IMR-90 (cell line): ENCODE measurements around the gene MPZL3. TPM values are rescaled to one million over a fixed set of nuclear protein-coding genes. Genes with fewer than 3 reads are reported as not detected.

ENCODE experiments used
- ATAC-seq: fragments of 200-7000 bp; cut with Tn5 transposase; 2 replicates; pipeline ENCODE4 v1.9.1; 2020; ENCODE audit warnings: low read depth, mild to moderate bottlenecking, moderate library complexity
- BruUV-seq: library from RNA; stranded (reverse); fragments of 400-500 nt; replicated peaks from 2 replicates; lab custom pipeline; 2021; lab: Mats Ljungman, UMichigan
- CTCF ChIA-PET: fragments of 300-600 bp; formaldehyde crosslinking; extraction: SDS; loops from one replicate; lab custom pipeline; 2021; ENCODE audit warnings: antibody characterized with exemption; lab: Yijun Ruan, JAX
- POLR2A ChIA-PET: fragments of 300-600 bp; sonication (Branson Sonifier 250); formaldehyde crosslinking; loops from one replicate; lab custom pipeline; 2022; ENCODE audit warnings: antibody characterized with exemption; ENCODE audit not compliant: unreplicated experiment; lab: Charles Lee
- DNase-seq: peaks from one replicate; pipeline ENCODE4 v3.0.0; 2013
- H2AFZ ChIP-seq: replicated peaks from 2 replicates; pipeline ENCODE3; 2013; ENCODE audit warnings: low read length, mild to moderate bottlenecking; ENCODE audit not compliant: poor library complexity
- H2AK5ac ChIP-seq: 2 replicates; pipeline ENCODE4 v1.6.1; 2013; ENCODE audit warnings: low read depth, low read length, inconsistent platforms
- H2AK9ac ChIP-seq: replicated peaks from 2 replicates; pipeline ENCODE3; 2013; ENCODE audit warnings: mild to moderate bottlenecking, low read depth, low read length, moderate library complexity; ENCODE audit not compliant: poor library complexity
- H2BK120ac ChIP-seq: 2 replicates; pipeline ENCODE4 v1.6.1; 2013; ENCODE audit warnings: low read depth, low read length, inconsistent platforms
- H2BK15ac ChIP-seq: 3 replicates; pipeline ENCODE4 v1.6.1; 2013; ENCODE audit warnings: low read depth, low read length, inconsistent platforms
- H2BK20ac ChIP-seq: 2 replicates; pipeline ENCODE4 v1.6.1; 2013; ENCODE audit warnings: low read depth, mild to moderate bottlenecking, inconsistent platforms, low read length, moderate library complexity
- H2BK5ac ChIP-seq: 2 replicates; pipeline ENCODE4 v1.6.1; 2013; ENCODE audit warnings: mild to moderate bottlenecking, low read depth, low read length, inconsistent platforms; ENCODE audit not compliant: poor library complexity, severe bottlenecking
- H3K14ac ChIP-seq: replicated peaks from 2 replicates; pipeline ENCODE4 v1.6.1; 2013; ENCODE audit warnings: low read depth, low read length, inconsistent platforms
- H3K18ac ChIP-seq: 2 replicates; pipeline ENCODE4 v1.6.1; 2013; ENCODE audit warnings: low read depth, low read length, control low read depth
- H3K23ac ChIP-seq: 2 replicates; pipeline ENCODE4 v1.6.1; 2013; ENCODE audit warnings: low read depth, low read length, inconsistent platforms
- H3K27ac ChIP-seq: 2 replicates; pipeline ENCODE4 v1.5.1; 2013; ENCODE audit warnings: mild to moderate bottlenecking, control low read depth, low read length; ENCODE audit not compliant: insufficient read depth
- H3K27me3 ChIP-seq: 2 replicates; pipeline ENCODE4 v1.6.1; 2013; ENCODE audit warnings: low read length; ENCODE audit not compliant: control insufficient read depth, insufficient read depth
- H3K36me3 ChIP-seq: 2 replicates; pipeline ENCODE4 v1.6.1; 2013; ENCODE audit warnings: low read length, mixed read lengths; ENCODE audit not compliant: control insufficient read depth, insufficient read depth
- H3K4ac ChIP-seq: 2 replicates; pipeline ENCODE4 v1.6.1; 2013; ENCODE audit warnings: low read depth, low read length, inconsistent platforms
- H3K4me1 ChIP-seq: 2 replicates; pipeline ENCODE4 v1.6.1; 2013; ENCODE audit warnings: low read length, mixed read lengths; ENCODE audit not compliant: control insufficient read depth, insufficient read depth
- H3K4me2 ChIP-seq: 2 replicates; pipeline ENCODE4 v1.6.1; 2013; ENCODE audit warnings: low read depth, mild to moderate bottlenecking, control low read depth, low read length, moderate library complexity
- H3K4me3 ChIP-seq: 2 replicates; pipeline ENCODE4 v1.5.1; 2013; ENCODE audit warnings: low read depth, mild to moderate bottlenecking, control low read depth, low read length, moderate library complexity; ENCODE audit not compliant: insufficient read depth
- H3K56ac ChIP-seq: 2 replicates; pipeline ENCODE4 v1.6.1; 2013; ENCODE audit warnings: low read length, inconsistent platforms; ENCODE audit not compliant: insufficient read depth; ENCODE audit errors: extremely low read depth
- H3K79me1 ChIP-seq, 2 experiments: 2 replicates each; pipeline ENCODE4 v1.6.1; 2013; ENCODE audit warnings: low read length in 2 of 2, inconsistent platforms in 1 of 2, low read depth in 1 of 2
- H3K9ac ChIP-seq: 2 replicates; pipeline ENCODE4 v1.6.1; 2013; ENCODE audit warnings: low read depth, low read length, control low read depth
- H3K9me1 ChIP-seq: 2 replicates; pipeline ENCODE4 v1.6.1; 2013; ENCODE audit warnings: low read length, inconsistent platforms; ENCODE audit not compliant: insufficient read depth
- H3K9me3 ChIP-seq: 2 replicates; pipeline ENCODE4 v1.6.1; 2013; ENCODE audit warnings: low read length; ENCODE audit not compliant: control insufficient read depth, insufficient read depth
- H4K20me1 ChIP-seq: 2 replicates; pipeline ENCODE4 v1.6.1; 2013; ENCODE audit warnings: low read length, inconsistent platforms; ENCODE audit not compliant: insufficient read depth
- H4K5ac ChIP-seq: 2 replicates; pipeline ENCODE4 v1.6.1; 2013; ENCODE audit warnings: mild to moderate bottlenecking, low read depth, low read length, control low read depth
- H4K8ac ChIP-seq, 2 experiments: 2 replicates each; pipeline ENCODE4 v1.6.1; 2013; ENCODE audit warnings: low read depth in 2 of 2, low read length in 2 of 2, control low read depth in 1 of 2, inconsistent platforms in 1 of 2
- H4K91ac ChIP-seq: 2 replicates; pipeline ENCODE4 v1.6.1; 2013; ENCODE audit warnings: low read depth, low read length, inconsistent platforms; ENCODE audit not compliant: insufficient read depth
- BHLHE40 ChIP-seq: fragments of 150-350 bp; IDR thresholded peaks from 2 replicates; pipeline ENCODE4 v1.6.1; 2016; ENCODE audit warnings: mild to moderate bottlenecking, low read depth, low read length
- CEBPB ChIP-seq: IDR thresholded peaks from 2 replicates; pipeline ENCODE4 v1.6.1; 2012; ENCODE audit warnings: low read depth, low read length, improper control_type of control experiment
- CHD1 ChIP-seq: IDR thresholded peaks from 2 replicates; pipeline ENCODE4 v1.6.1; 2012; ENCODE audit warnings: low read depth, low read length, improper control_type of control experiment
- CTCF ChIP-seq: conservative IDR thresholded peaks from 2 replicates; pipeline ENCODE4 v1.5.1; 2012; ENCODE audit warnings: mild to moderate bottlenecking, low read depth, low read length, improper control_type of control experiment
- FOS ChIP-seq: fragments of 150-350 bp; IDR thresholded peaks from 2 replicates; pipeline ENCODE4 v1.6.1; 2016; ENCODE audit warnings: low read depth, low read length
- MAFK ChIP-seq: IDR thresholded peaks from 2 replicates; pipeline ENCODE4 v1.6.1; 2012; ENCODE audit warnings: low read depth, low read length, improper control_type of control experiment
- MAZ ChIP-seq: IDR thresholded peaks from 2 replicates; pipeline ENCODE4 v1.6.1; 2012; ENCODE audit warnings: low read depth, mild to moderate bottlenecking, low read length, improper control_type of control experiment, moderate library complexity, borderline replicate concordance
- NFE2L2 ChIP-seq: fragments of 150-350 bp; IDR thresholded peaks from 2 replicates; pipeline ENCODE4 v1.6.1; 2016; ENCODE audit warnings: low read depth, mild to moderate bottlenecking, low read length
- POLR2A ChIP-seq: IDR thresholded peaks from 2 replicates; pipeline ENCODE4 v1.6.1; 2012; ENCODE audit warnings: mild to moderate bottlenecking, low read depth, low read length
- RAD21 ChIP-seq: IDR thresholded peaks from 2 replicates; pipeline ENCODE4 v1.6.1; 2012; ENCODE audit warnings: low read length, improper control_type of control experiment
- RCOR1 ChIP-seq: IDR thresholded peaks from 2 replicates; pipeline ENCODE4 v1.6.1; 2012; ENCODE audit warnings: mild to moderate bottlenecking, low read length, improper control_type of control experiment; ENCODE audit not compliant: insufficient replicate concordance
- RFX5 ChIP-seq: IDR thresholded peaks from 2 replicates; pipeline ENCODE4 v1.8.0; 2012; ENCODE audit warnings: low read depth, mild to moderate bottlenecking, low read length, moderate library complexity
- SMC3 ChIP-seq: fragments of 150-350 bp; IDR thresholded peaks from 2 replicates; pipeline ENCODE4 v1.6.1; 2016; ENCODE audit warnings: low read depth, mild to moderate bottlenecking, antibody characterized with exemption, low read length, moderate library complexity
- WGBS, 2 experiments: methylation state at CpG; one replicate each; pipeline versions ENCODE4 v1.1.5 to v1.1.7; 2013; ENCODE audit warnings: missing lambda C conversion rate in 2 of 2; ENCODE audit not compliant: insufficient read length in 1 of 2; ENCODE audit errors: extremely low coverage in 2 of 2; 5-methylcytosine and 5-hydroxymethylcytosine counted together
- dilution Hi-C: fragments of 300-500 bp; cut with HindIII; formaldehyde crosslinking; loops from one replicate; pipeline ENCODE4 v1.14.3; 2018; ENCODE audit warnings: low sequenced_read_pairs; ENCODE audit not compliant: unreplicated experiment
- in situ Hi-C: fragments of 300-500 bp; cut with MboI; formaldehyde crosslinking; loops from 3 replicates; pipeline ENCODE4 v1.14.3; 2019; ENCODE audit warnings: low sequenced_read_pairs, inconsistent platforms, mixed read lengths
- intact Hi-C: fragments of 100-400 bp; cut with micrococcal nuclease; formaldehyde crosslinking; loops from 2 replicates; pipeline ENCODE4 v1.10.0; 2022
- polyA plus RNA-seq, 3 experiments: library from polyadenylated mRNA; depleted of rRNA; stranded (reverse); fragments of >200 nt; gene quantifications; 2 replicates each; pipeline ENCODE4 v1.2.3, GENCODE V29; 2012; ENCODE audit warnings: low replicate concordance in 1 of 3
- total RNA-seq: library from RNA; depleted of rRNA; stranded (reverse); fragments of >200 nt; gene quantifications from 2 replicates; pipeline ENCODE4 v1.2.3, GENCODE V29; 2012
- TF ChIP-seq, protein P1 (sequence below): fragments of 150-350 bp; IDR thresholded peaks from 2 replicates; pipeline ENCODE4 v1.6.1; 2017; ENCODE audit warnings: mild to moderate bottlenecking, antibody characterized with exemption, low read length, low read depth
- TF ChIP-seq, protein P2 (sequence below): fragments of 150-350 bp; IDR thresholded peaks from 2 replicates; pipeline ENCODE4 v1.6.1; 2016; ENCODE audit warnings: low read depth, mild to moderate bottlenecking, low read length, moderate library complexity, borderline replicate concordance

Gene MPZL3
- total and polyA plus RNA-seq, 2 of the 4 experiments (the other 2 are of a cell fraction) = 0.15 to 0.36 TPM

GRCh38 chr11:118239509-118240205 is 12.5 kb downstream of the MPZL3 start:
- no peak overlapping the region for H3K9ac ChIP-seq
- H3K79me1 ChIP-seq = no peaks in the 10 kb centered on the region
- TF ChIP-seq MAZ (no peak), SMC3 (no peak), CHD1 (no peak), CTCF (no peak), MAFK (no peak), RFX5 (no peak), RAD21 (no peak), BHLHE40 (no peak), CEBPB (no peak), RCOR1 (no peak), POLR2A (no peak), FOS (no peak), NFE2L2 (no peak)
- TF ChIP-seq, protein P1, sequence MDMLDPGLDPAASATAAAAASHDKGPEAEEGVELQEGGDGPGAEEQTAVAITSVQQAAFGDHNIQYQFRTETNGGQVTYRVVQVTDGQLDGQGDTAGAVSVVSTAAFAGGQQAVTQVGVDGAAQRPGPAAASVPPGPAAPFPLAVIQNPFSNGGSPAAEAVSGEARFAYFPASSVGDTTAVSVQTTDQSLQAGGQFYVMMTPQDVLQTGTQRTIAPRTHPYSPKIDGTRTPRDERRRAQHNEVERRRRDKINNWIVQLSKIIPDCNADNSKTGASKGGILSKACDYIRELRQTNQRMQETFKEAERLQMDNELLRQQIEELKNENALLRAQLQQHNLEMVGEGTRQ = no peak
- TF ChIP-seq, protein P2, sequence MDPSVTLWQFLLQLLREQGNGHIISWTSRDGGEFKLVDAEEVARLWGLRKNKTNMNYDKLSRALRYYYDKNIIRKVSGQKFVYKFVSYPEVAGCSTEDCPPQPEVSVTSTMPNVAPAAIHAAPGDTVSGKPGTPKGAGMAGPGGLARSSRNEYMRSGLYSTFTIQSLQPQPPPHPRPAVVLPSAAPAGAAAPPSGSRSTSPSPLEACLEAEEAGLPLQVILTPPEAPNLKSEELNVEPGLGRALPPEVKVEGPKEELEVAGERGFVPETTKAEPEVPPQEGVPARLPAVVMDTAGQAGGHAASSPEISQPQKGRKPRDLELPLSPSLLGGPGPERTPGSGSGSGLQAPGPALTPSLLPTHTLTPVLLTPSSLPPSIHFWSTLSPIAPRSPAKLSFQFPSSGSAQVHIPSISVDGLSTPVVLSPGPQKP = no peak
- peaks cover 1% of the 10 kb centered on the region; the same call in 1 of the 2 replicates for H3K27me3 ChIP-seq
- no peak overlapping the region for H2AFZ ChIP-seq
- ATAC-seq = no peak
- no CpG with 5 or more reads among the region's 5 CpGs for WGBS, 2 experiments
- H2BK15ac ChIP-seq = no peak overlapping the region
- H3K4me2 ChIP-seq = no peak overlapping the region
- H3K36me3 ChIP-seq = no peaks in the 10 kb centered on the region
- no TSS peak for BruUV-seq
- H2BK20ac ChIP-seq = no peak overlapping the region
- no peak overlapping the region for H3K14ac ChIP-seq
- no peaks in the 10 kb centered on the region for H3K9me3 ChIP-seq
- H4K5ac ChIP-seq = no peak overlapping the region
- dilution Hi-C loops = no loop called here
- H3K18ac ChIP-seq = no peak overlapping the region
- H3K23ac ChIP-seq = no peak overlapping the region
- H2BK5ac ChIP-seq = no peak overlapping the region
- ChIA-PET CTCF (no interaction called here), POLR2A (no interaction called here)
- no peaks in the 10 kb centered on the region for H4K20me1 ChIP-seq
- H3K4me3 ChIP-seq = no peak overlapping the region
- H3K56ac ChIP-seq = no peak overlapping the region
- no peak overlapping the region for H3K4ac ChIP-seq
- no peak overlapping the region for H3K27ac ChIP-seq
- in situ Hi-C loops = no loop called here
- H2AK9ac ChIP-seq = no peak overlapping the region
- no peaks in the 10 kb centered on the region for H3K4me1 ChIP-seq
- no peak overlapping the region for H4K91ac ChIP-seq
- no peak overlapping the region for H2BK120ac ChIP-seq
- H2AK5ac ChIP-seq = no peak overlapping the region
- no peaks in the 10 kb centered on the region for H3K9me1 ChIP-seq
- no peak for DNase-seq
- H4K8ac ChIP-seq = no peak overlapping the region
- intact Hi-C loops = no loop called here
